ENCODE results near the gene SCEL. TPM values are rescaled to one million over a fixed set of nuclear protein-coding genes. Genes with fewer than 3 reads are reported as not detected.

Gene SCEL
- total and polyA plus RNA-seq, 2 of the 8 experiments (the other 6 are each of a cell fraction or from before 2014, with no cell fraction given), result not detected

- TF ChIP-seq, protein P1, sequence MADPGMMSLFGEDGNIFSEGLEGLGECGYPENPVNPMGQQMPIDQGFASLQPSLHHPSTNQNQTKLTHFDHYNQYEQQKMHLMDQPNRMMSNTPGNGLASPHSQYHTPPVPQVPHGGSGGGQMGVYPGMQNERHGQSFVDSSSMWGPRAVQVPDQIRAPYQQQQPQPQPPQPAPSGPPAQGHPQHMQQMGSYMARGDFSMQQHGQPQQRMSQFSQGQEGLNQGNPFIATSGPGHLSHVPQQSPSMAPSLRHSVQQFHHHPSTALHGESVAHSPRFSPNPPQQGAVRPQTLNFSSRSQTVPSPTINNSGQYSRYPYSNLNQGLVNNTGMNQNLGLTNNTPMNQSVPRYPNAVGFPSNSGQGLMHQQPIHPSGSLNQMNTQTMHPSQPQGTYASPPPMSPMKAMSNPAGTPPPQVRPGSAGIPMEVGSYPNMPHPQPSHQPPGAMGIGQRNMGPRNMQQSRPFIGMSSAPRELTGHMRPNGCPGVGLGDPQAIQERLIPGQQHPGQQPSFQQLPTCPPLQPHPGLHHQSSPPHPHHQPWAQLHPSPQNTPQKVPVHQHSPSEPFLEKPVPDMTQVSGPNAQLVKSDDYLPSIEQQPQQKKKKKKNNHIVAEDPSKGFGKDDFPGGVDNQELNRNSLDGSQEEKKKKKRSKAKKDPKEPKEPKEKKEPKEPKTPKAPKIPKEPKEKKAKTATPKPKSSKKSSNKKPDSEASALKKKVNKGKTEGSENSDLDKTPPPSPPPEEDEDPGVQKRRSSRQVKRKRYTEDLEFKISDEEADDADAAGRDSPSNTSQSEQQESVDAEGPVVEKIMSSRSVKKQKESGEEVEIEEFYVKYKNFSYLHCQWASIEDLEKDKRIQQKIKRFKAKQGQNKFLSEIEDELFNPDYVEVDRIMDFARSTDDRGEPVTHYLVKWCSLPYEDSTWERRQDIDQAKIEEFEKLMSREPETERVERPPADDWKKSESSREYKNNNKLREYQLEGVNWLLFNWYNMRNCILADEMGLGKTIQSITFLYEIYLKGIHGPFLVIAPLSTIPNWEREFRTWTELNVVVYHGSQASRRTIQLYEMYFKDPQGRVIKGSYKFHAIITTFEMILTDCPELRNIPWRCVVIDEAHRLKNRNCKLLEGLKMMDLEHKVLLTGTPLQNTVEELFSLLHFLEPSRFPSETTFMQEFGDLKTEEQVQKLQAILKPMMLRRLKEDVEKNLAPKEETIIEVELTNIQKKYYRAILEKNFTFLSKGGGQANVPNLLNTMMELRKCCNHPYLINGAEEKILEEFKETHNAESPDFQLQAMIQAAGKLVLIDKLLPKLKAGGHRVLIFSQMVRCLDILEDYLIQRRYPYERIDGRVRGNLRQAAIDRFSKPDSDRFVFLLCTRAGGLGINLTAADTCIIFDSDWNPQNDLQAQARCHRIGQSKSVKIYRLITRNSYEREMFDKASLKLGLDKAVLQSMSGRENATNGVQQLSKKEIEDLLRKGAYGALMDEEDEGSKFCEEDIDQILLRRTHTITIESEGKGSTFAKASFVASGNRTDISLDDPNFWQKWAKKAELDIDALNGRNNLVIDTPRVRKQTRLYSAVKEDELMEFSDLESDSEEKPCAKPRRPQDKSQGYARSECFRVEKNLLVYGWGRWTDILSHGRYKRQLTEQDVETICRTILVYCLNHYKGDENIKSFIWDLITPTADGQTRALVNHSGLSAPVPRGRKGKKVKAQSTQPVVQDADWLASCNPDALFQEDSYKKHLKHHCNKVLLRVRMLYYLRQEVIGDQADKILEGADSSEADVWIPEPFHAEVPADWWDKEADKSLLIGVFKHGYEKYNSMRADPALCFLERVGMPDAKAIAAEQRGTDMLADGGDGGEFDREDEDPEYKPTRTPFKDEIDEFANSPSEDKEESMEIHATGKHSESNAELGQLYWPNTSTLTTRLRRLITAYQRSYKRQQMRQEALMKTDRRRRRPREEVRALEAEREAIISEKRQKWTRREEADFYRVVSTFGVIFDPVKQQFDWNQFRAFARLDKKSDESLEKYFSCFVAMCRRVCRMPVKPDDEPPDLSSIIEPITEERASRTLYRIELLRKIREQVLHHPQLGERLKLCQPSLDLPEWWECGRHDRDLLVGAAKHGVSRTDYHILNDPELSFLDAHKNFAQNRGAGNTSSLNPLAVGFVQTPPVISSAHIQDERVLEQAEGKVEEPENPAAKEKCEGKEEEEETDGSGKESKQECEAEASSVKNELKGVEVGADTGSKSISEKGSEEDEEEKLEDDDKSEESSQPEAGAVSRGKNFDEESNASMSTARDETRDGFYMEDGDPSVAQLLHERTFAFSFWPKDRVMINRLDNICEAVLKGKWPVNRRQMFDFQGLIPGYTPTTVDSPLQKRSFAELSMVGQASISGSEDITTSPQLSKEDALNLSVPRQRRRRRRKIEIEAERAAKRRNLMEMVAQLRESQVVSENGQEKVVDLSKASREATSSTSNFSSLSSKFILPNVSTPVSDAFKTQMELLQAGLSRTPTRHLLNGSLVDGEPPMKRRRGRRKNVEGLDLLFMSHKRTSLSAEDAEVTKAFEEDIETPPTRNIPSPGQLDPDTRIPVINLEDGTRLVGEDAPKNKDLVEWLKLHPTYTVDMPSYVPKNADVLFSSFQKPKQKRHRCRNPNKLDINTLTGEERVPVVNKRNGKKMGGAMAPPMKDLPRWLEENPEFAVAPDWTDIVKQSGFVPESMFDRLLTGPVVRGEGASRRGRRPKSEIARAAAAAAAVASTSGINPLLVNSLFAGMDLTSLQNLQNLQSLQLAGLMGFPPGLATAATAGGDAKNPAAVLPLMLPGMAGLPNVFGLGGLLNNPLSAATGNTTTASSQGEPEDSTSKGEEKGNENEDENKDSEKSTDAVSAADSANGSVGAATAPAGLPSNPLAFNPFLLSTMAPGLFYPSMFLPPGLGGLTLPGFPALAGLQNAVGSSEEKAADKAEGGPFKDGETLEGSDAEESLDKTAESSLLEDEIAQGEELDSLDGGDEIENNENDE (IDR thresholded peaks at IDR 0.05; ENCODE audit: insufficient replicate concordance, low read length), result no peak
- TF ChIP-seq SIRT6 (IDR thresholded peaks at IDR 0.05; ENCODE audit: low read length), result no peak
- TF ChIP-seq, protein P2, sequence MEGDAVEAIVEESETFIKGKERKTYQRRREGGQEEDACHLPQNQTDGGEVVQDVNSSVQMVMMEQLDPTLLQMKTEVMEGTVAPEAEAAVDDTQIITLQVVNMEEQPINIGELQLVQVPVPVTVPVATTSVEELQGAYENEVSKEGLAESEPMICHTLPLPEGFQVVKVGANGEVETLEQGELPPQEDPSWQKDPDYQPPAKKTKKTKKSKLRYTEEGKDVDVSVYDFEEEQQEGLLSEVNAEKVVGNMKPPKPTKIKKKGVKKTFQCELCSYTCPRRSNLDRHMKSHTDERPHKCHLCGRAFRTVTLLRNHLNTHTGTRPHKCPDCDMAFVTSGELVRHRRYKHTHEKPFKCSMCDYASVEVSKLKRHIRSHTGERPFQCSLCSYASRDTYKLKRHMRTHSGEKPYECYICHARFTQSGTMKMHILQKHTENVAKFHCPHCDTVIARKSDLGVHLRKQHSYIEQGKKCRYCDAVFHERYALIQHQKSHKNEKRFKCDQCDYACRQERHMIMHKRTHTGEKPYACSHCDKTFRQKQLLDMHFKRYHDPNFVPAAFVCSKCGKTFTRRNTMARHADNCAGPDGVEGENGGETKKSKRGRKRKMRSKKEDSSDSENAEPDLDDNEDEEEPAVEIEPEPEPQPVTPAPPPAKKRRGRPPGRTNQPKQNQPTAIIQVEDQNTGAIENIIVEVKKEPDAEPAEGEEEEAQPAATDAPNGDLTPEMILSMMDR (IDR thresholded peaks at IDR 0.05; ENCODE audit: control extremely low read depth in 1 of 3, insufficient read depth in 1 of 3, low read depth in 1 of 3, low read length in 3 of 3), result no peak
- no peak for TF ChIP-seq CBX8 (IDR thresholded peaks at IDR 0.05; ENCODE audit: borderline replicate concordance, low read depth, low read length)
- no peak for TF ChIP-seq POLR2A (IDR thresholded peaks at IDR 0.05; ENCODE audit: control extremely low read depth in 1 of 2, low read depth in 2 of 2, low read length in 2 of 2)
- no peak for TF ChIP-seq KDM1A (IDR thresholded peaks at IDR 0.05; ENCODE audit: borderline replicate concordance, low read length)
- TF ChIP-seq CEBPB (IDR thresholded peaks at IDR 0.05; ENCODE audit: low read depth, low read length), result no peak
- TF ChIP-seq TCF12 (IDR thresholded peaks at IDR 0.05; ENCODE audit: low read depth, low read length), result no peak
These were observed 27.4 kb upstream of the SCEL start (continued) for GRCh38 chr13:77507931-77508776.
